ENCODE data around the gene MSANTD7.
A peak's percentile ranks its signal among the peaks of the same experiment; 100 is the strongest.
"Not testable (repeated sequence)": the region's sequence is repeated elsewhere in the genome, so short reads cannot be mapped to it uniquely, and the experiment has no call there.

Gene MSANTD7

GRCh38 chr10:14837757-14838581 lies at the start of gene MSANTD7, which contains the start of the genes CDNF and HSPA14:
MSANTD7 (plus strand) TSS chr10:14838306; CDS start chr10:14842285, 3,979 bp downstream.
CDNF (minus strand) TSS chr10:14838037; CDS start chr10:14837946, 91 bp downstream.
HSPA14 (plus strand) TSS chr10:14838306; CDS start chr10:14838403, 97 bp downstream.
- peak; percentile 99 for DNase-seq (ENCODE audit: low read depth in 2 of 2, low spot score in 1 of 2)

- DNase-seq (ENCODE audit: low read depth in 2 of 2, low spot score in 1 of 2): no peak
Observed at GRCh38 chr10:14798636-14799035, 39.5 kb upstream of the MSANTD7 start.

GRCh38 chr10:14800397-14800796 lies 37.7 kb upstream of the MSANTD7 start:
- DNase-seq (ENCODE audit: low read depth in 2 of 2, low spot score in 1 of 2): no peak

GRCh38 chr10:14801723-14802122 lies 36.4 kb upstream of the MSANTD7 start:
- DNase-seq (ENCODE audit: low read depth in 2 of 2, low spot score in 1 of 2): no peak

- DNase-seq (ENCODE audit: low read depth in 2 of 2, low spot score in 1 of 2): no peak
Observed at GRCh38 chr10:14803827-14804226, 34.3 kb upstream of the MSANTD7 start.

GRCh38 chr10:14806318-14806717 lies 31.8 kb upstream of the MSANTD7 start:
- no peak for DNase-seq (ENCODE audit: low read depth in 2 of 2, low spot score in 1 of 2)

GRCh38 chr10:14810969-14811953 lies 26.8 kb upstream of the MSANTD7 start:
- no peak for DNase-seq (ENCODE audit: low read depth in 2 of 2, low spot score in 1 of 2)

- DNase-seq (ENCODE audit: low read depth in 2 of 2, low spot score in 1 of 2): no peak
Observed at GRCh38 chr10:14812271-14812670, 25.8 kb upstream of the MSANTD7 start.

GRCh38 chr10:14815681-14816080 lies 22.4 kb upstream of the MSANTD7 start:
- DNase-seq (ENCODE audit: low read depth in 2 of 2, low spot score in 1 of 2): no peak

- not testable (repeated sequence) for DNase-seq (ENCODE audit: low read depth in 2 of 2, low spot score in 1 of 2)
Observed at GRCh38 chr10:14816717-14817116, 21.4 kb upstream of the MSANTD7 start.

GRCh38 chr10:14820010-14820774 lies 17.9 kb upstream of the MSANTD7 start:
- no peak for DNase-seq (ENCODE audit: low read depth in 2 of 2, low spot score in 1 of 2)

GRCh38 chr10:14820775-14821154 lies 17.3 kb upstream of the MSANTD7 start:
- DNase-seq (ENCODE audit: low read depth in 2 of 2, low spot score in 1 of 2): no peak

- DNase-seq (ENCODE audit: low read depth in 2 of 2, low spot score in 1 of 2): no peak
Observed at GRCh38 chr10:14821635-14822375, 16.3 kb upstream of the MSANTD7 start.

- DNase-seq (ENCODE audit: low read depth in 2 of 2, low spot score in 1 of 2): peak in 1 of 2 donors; percentile 9
Observed at GRCh38 chr10:14822879-14823755, 15.0 kb upstream of the MSANTD7 start.

GRCh38 chr10:14823966-14824365 lies 14.1 kb upstream of the MSANTD7 start:
- no peak for DNase-seq (ENCODE audit: low read depth in 2 of 2, low spot score in 1 of 2)

GRCh38 chr10:14826076-14826829 lies 11.9 kb upstream of the MSANTD7 start:
- DNase-seq (ENCODE audit: low read depth in 2 of 2, low spot score in 1 of 2): no peak

GRCh38 chr10:14833106-14833505 lies 5.0 kb upstream of the MSANTD7 start:
- no peak for DNase-seq (ENCODE audit: low read depth in 2 of 2, low spot score in 1 of 2)

- no peak for DNase-seq (ENCODE audit: low read depth in 2 of 2, low spot score in 1 of 2)
Observed at GRCh38 chr10:14836208-14836607, 1.9 kb upstream of the MSANTD7 start.
